GM18499 (cell line): ENCODE data around the gene SDHAF3.
"Not testable (repeated sequence)": the region's sequence is repeated elsewhere in the genome, so short reads cannot be mapped to it uniquely, and the experiment has no call there.

Experiments used
- ATAC-seq: cut with Tn5 transposase; IDR thresholded peaks from one replicate; pipeline ENCODE4 v1.9.1; 2021; ENCODE audit warnings: moderate number of reproducible peaks; ENCODE audit not compliant: insufficient read depth, unreplicated experiment

SDHAF3 gene

GRCh38 chr7:97117372-97118188, at the start of gene SDHAF3:
TSS of gene SDHAF3 (plus strand) at chr7:97117698. CDS start at chr7:97117724, 26 bp downstream.
- ATAC-seq, result peak; percentile 90

- ATAC-seq, result not testable (repeated sequence)
Measured at GRCh38 chr7:97072025-97072424, 45.5 kb upstream of the SDHAF3 start.

GRCh38 chr7:97075928-97076327, 41.6 kb upstream of the SDHAF3 start:
- no peak for ATAC-seq

- peak; percentile 61 for ATAC-seq
Measured at GRCh38 chr7:97078023-97078969, 39.2 kb upstream of the SDHAF3 start.

GRCh38 chr7:97079300-97079699, 38.2 kb upstream of the SDHAF3 start:
- no peak for ATAC-seq

GRCh38 chr7:97081521-97082300, 35.8 kb upstream of the SDHAF3 start:
- ATAC-seq, result no peak

- no peak for ATAC-seq
Measured at GRCh38 chr7:97088364-97088763, 29.1 kb upstream of the SDHAF3 start.

GRCh38 chr7:97089771-97090170, 27.7 kb upstream of the SDHAF3 start:
- no peak for ATAC-seq

GRCh38 chr7:97090761-97091353, 26.6 kb upstream of the SDHAF3 start:
- no peak for ATAC-seq

GRCh38 chr7:97094284-97094930, 23.1 kb upstream of the SDHAF3 start:
- ATAC-seq, result no peak

- ATAC-seq, result no peak
Measured at GRCh38 chr7:97096037-97096436, 21.5 kb upstream of the SDHAF3 start.

- ATAC-seq, result no peak
Measured at GRCh38 chr7:97096661-97097060, 20.8 kb upstream of the SDHAF3 start.

GRCh38 chr7:97104719-97105238, 12.7 kb upstream of the SDHAF3 start:
- no peak for ATAC-seq

GRCh38 chr7:97107192-97107800, 10.2 kb upstream of the SDHAF3 start:
- no peak for ATAC-seq

- ATAC-seq, result no peak
Measured at GRCh38 chr7:97116308-97116707, 1.2 kb upstream of the SDHAF3 start.

GRCh38 chr7:97117035-97117371, 495 bp upstream of the SDHAF3 start:
- no peak for ATAC-seq

GRCh38 chr7:97118306-97118917, 914 bp downstream of the SDHAF3 start:
- no peak for ATAC-seq

GRCh38 chr7:97119747-97120146, 2.2 kb downstream of the SDHAF3 start:
- ATAC-seq, result no peak
